ENCODE data around the gene FOXS1. TPM values are rescaled to one million over a fixed set of nuclear protein-coding genes. Genes with fewer than 3 reads are reported as not detected.

The FOXS1 gene
- total RNA-seq, 1 experiment from 2014 or later, result 0.22 TPM

DNA sequence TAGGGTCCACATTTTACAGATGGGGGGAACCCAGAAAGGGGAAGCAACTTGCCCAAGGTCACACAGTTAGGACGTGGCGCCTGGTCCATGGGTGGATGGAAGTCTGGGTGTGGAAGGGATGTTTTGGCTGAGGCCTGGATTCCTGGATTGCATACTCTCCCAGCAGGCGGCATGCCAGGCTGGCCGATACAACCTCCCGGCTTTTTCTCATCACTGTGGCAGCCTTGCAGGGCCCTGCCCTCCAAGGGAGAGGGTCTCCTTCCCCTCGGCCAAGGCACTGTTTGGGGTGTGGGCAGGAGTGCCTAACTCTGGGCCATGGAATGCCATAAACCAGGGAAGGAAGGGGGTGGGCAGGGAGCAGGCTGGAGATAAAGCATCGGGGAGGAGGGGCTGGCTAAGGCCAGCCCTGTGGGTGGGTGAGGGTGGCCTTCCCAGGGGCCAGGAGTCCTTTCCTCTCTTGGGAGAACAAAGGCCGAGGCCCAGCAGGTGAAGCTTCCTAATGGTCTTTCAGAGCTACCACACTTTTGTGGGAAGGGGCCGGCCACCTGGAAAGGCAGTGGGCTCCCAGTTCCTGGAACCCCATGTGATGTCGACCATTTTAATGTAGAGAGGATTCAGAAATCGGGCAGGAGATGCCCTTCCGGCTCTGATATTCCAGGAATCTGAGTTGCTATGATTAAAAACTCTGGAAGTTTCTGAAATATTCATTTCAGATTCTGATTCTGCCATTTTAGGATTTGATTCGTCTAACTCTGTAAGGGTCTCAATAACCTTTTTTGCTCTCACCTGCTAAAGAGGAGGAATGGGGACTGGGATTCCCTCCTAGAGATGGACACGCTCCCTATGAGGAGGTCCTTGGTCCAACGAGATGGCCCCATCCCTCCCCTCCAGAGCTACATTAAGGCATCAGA, 4.2 kb downstream of the FOXS1 start:
- Histone ChIP-seq H3K23me2 (ENCODE audit: insufficient read length, low read depth, low read length, poor library complexity, severe bottlenecking) (no peaks in the 10 kb centered on the region), H2BK20ac (ENCODE audit: low read depth, low read length, poor library complexity, severe bottlenecking) (no peak overlapping the region), H3K4ac (ENCODE audit: low read depth, low read length) (no peak overlapping the region), H2BK15ac (ENCODE audit: low read depth, low read length) (no peak overlapping the region), H3T11ph (ENCODE audit: low read length) (no peak overlapping the region), H3K4me2 (ENCODE audit: insufficient read depth, insufficient read length, low read length) (no peak overlapping the region), H3K79me1 (ENCODE audit: insufficient read depth, low read depth, low read length, poor library complexity, severe bottlenecking) (no peaks in the 10 kb centered on the region), H4K5ac (ENCODE audit: insufficient read length, low read depth, low read length) (no peak overlapping the region), H4K20me1 (ENCODE audit: control insufficient read depth, insufficient read depth, insufficient read length) (no peaks in the 10 kb centered on the region), H2BK5ac (ENCODE audit: insufficient read length, low read length) (no peak overlapping the region), H4K8ac (replicated peaks; ENCODE audit: insufficient read length, low read depth, low read length) (no peak overlapping the region), H2AK5ac (ENCODE audit: insufficient read length, low read length) (no peak overlapping the region), H4K91ac (ENCODE audit: insufficient read length, low read depth, low read length) (no peak overlapping the region), H3K18ac (ENCODE audit: insufficient read length, low read depth, low read length) (no peak overlapping the region), H3K9ac (ENCODE audit: extremely low read depth, insufficient read length, low read length) (no peak overlapping the region), H3K4me1 (ENCODE audit: insufficient read depth, low read length) (no peaks in the 10 kb centered on the region; the same call in 1 of the 2 replicates), H3K9me3 (ENCODE audit: control insufficient read depth, low read depth, low read length) (no peaks in the 10 kb centered on the region), H3K79me2 (ENCODE audit: insufficient read depth, low read length) (no peaks in the 10 kb centered on the region), H3K14ac (ENCODE audit: insufficient read depth, low read length) (no peak overlapping the region), H3K56ac (ENCODE audit: insufficient read length, low read depth, low read length) (no peak overlapping the region), H2AFZ (ENCODE audit: low read length) (no peak overlapping the region), H3K27ac (ENCODE audit: insufficient read length, low read depth, low read length) (no peak overlapping the region), H2BK120ac (ENCODE audit: low read depth, low read length, poor library complexity, severe bottlenecking) (no peak overlapping the region), H3K23ac (ENCODE audit: insufficient read length, low read depth, low read length) (no peak overlapping the region), H2BK12ac (ENCODE audit: insufficient read length, low read depth, low read length) (no peak overlapping the region), H3K27me3 (ENCODE audit: insufficient read depth, low read length) (no peaks in the 10 kb centered on the region)
- H3K36me3 Mint-ChIP-seq (ENCODE audit: insufficient read depth in 1 of 3, low read depth in 3 of 3), result no peaks in the 10 kb centered on the region
- H3K27ac Mint-ChIP-seq, result peak overlapping the region in 1 of 3 experiments; percentile 38; a peak in 2 of 7 replicates
- TF ChIP-seq, protein P1, sequence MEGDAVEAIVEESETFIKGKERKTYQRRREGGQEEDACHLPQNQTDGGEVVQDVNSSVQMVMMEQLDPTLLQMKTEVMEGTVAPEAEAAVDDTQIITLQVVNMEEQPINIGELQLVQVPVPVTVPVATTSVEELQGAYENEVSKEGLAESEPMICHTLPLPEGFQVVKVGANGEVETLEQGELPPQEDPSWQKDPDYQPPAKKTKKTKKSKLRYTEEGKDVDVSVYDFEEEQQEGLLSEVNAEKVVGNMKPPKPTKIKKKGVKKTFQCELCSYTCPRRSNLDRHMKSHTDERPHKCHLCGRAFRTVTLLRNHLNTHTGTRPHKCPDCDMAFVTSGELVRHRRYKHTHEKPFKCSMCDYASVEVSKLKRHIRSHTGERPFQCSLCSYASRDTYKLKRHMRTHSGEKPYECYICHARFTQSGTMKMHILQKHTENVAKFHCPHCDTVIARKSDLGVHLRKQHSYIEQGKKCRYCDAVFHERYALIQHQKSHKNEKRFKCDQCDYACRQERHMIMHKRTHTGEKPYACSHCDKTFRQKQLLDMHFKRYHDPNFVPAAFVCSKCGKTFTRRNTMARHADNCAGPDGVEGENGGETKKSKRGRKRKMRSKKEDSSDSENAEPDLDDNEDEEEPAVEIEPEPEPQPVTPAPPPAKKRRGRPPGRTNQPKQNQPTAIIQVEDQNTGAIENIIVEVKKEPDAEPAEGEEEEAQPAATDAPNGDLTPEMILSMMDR (conservative IDR thresholded peaks at IDR 0.05), result no peak
- H3K4me1 Mint-ChIP-seq, result peaks cover 35% of the 10 kb centered on the region in 2 experiments
- WGBS (ENCODE audit: extremely low coverage, insufficient read length, low lambda C conversion rate), result no CpG with 5 or more reads among the region's 15 CpGs
- no peaks in the 10 kb centered on the region for H3K9me3 Mint-ChIP-seq
- H3K4me3 Mint-ChIP-seq, result no peak overlapping the region
- no peak for DNase-seq
- H3K27me3 Mint-ChIP-seq (ENCODE audit: low read depth), result no peaks in the 10 kb centered on the region; the same call in 1 of the 2 replicates
